HG03575 (cell line): ENCODE data around the gene IFRD1.

Experiments used
- ATAC-seq: cut with Tn5 transposase; IDR thresholded peaks from one replicate; pipeline ENCODE4 v1.9.1; 2021; ENCODE audit not compliant: unreplicated experiment, insufficient number of reproducible peaks, low FRiP score; ENCODE audit errors: extremely low read depth

The IFRD1 gene

DNA sequence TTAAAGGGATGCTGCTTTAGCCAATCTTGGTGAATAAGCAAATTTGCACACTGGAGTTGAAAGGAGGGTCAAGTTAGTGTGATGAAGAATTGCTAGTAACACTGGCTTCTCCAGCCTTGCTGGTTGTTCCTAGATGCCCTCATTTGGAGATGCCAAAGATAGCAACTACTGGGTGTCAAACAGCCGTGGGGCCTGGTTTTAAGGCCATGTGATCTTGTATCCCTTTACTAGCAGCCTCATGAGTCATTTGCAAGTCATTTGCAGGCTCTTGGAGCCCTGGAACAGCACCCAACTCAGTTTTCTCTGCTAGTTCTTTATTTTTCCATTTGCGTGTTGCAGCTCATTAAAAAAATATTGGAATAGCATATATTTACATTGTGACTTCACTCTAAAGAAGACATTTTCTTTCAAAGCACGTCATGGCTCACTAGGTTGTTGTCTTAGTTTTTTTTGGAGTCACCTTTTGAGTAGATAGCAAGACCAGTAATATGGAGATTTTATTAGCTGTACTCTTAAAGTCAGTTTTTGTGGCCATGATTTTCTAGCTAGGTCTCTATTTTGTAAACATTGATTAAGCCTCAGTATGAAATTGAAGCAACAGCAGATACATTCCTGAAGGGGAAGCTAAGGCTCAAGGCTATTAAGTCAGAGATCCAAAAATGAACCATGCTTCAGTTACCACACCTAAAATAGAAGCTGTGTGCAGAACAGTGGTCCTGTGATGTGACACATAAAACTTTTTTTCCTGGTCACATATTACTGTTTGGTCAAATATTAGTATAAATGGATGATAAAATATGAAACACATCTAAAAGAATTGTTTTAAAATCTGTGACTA, 31.8 kb downstream of the IFRD1 start:
- no peak for ATAC-seq

DNA sequence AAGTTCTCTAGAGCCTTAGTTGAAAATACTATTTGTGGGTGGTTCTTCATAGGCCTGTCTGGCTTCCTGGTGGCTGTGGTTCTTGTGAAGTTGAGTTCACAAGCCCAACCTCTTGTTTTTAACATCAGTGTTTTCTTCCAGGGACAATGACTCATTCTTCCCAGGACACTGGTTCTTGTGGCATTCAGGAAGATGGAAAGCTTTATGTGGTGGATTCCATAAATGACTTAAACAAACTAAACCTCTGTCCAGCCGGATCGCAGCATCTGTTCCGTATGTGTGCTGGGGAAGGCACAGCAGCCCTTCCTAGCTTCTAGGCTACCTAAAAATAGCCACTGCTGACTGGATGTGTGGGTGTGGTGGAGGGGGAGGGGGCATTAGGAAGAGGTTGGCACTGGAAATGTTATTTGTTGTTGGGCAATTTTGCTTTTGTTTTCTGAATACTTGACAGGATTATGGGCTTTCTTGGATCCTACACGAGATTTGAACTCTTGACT, 34.5 kb downstream of the IFRD1 start:
- no peak for ATAC-seq

DNA sequence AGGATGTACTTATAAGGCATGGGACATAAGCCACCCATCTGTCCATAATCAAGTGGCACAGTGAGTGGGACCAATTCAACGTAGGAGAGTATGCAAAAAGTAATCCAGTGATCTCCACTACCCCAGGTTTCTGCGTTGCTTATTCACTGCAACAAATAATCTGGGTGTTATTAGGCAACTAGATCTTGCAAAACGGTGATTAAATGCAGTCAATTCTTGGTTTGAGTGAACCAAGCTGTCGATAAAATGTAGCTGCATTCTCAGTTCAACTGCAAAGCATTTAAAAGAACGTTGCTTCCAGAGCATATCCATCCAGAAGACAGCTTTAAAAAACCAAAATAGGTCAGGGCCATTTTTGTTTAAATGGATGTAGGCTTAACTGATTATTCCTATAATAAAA, 35.5 kb downstream of the IFRD1 start:
- ATAC-seq = no peak

DNA sequence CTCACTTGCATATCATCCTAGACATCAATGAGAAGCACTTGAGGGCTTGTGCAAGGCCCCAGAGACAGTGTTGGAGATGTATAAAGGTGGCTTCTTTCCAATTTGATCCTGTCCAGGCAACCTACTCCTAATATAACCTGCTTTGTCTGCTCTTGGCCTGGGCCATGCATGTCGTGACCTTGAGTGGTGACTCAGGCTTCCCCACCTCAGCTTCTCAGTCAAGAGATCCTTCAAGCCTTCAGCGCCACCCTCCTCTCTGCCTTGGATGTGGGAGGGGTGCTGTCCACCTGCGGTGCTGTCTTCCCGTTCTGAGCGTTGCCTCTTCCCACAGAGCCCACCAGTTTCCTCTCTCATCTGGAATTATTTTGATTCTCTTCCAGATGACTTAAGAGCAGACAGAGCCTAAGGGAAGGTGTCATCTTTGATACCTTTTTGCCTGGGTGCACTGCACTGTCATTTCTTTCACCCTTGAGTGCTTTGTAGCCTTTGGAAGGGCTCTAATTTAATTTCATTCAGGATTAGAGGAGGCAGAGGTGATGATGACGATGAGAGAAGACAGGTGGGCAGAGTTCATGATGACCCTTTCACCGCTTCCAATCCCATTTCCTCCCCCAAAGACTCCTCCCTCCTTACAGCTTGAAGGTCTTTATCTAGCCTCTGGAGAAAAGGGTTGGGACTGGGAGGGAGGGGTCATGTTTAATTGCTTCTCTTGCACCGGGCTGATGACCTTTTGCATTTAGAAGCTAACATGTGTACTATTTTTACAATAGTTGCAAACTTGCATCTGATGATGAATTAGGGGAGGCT, 37.4 kb downstream of the IFRD1 start:
- ATAC-seq = no peak

DNA sequence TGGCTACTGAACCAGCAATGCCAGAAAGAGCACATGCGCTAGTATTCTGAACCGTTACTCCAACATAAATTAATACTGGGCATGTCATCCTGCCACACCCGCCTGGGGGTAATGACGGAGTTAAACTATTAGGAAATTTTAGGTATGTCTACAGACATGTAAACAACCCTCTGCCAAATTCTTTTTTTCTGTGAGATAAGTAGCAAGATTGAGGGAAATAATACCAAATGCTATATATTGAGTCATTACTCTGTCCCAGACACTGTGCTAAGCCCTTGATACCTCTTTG, 37.9 kb downstream of the IFRD1 start:
- no peak for ATAC-seq

DNA sequence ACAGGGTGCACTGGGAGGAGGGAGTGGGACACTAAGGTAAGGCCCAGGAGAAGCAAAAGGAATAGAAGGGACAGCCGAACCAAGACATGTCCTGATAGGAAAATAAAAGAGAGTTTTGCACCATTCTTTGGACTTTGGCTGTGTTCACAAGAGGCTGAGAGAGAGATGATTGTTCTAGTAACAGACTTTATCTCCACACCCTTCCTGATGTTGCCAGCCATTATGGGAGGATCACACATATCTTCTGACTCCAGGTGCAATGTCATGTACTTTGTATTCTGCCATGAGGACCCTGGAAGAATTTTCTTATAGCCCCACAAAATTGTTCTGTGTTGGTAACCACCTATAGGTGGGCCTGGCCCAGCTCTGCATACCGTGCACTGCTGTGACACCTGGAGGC, 41.9 kb downstream of the IFRD1 start:
- ATAC-seq = no peak

DNA sequence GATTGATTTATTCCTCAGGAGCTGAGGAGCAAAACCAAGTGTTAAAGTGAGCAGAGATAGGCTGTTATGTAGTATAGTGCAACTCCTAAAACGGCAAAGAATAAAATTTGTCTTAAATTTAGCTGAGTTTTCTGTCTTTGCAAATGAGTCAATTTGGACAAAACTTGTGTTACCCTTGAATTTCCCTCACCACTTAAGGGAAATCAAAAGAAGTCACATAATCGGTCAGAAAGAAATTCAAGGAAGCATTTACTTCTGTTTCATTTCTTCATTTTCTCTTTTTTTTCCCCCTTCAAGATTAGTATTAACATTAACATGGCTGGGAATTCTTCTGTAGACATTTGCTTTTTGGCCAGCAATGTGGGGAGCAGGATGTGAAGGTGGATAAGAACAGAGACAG, 44.4 kb downstream of the IFRD1 start:
- no peak for ATAC-seq

DNA sequence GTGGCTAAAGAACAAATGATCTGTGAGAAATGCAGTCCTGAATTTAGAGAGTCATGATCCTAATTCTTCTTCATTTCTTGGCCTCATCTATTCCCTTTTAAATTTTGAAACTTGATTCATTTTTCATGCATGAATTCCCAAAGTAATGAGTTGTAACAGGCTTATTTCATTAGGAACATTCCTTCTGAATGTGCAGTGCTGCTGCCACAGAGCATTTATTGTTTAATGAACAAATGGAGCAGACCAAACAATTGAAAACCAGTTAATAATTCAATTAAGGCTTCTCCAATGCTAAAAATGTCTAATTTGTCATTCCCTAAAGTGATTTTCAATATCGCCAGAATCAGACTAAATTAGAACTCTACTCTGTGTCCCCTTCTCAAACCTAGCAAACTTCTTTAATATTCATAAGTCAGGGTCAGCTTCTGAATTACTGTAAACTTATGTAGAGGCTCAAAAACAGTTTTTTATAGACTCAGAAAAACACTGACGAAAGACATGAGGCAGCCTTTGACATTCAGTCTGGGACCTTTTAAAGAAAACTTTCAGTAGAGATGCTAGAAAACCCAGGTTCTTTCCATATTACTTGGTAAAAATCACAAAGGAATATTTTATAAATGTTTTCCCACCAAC, 45.0 kb downstream of the IFRD1 start:
- no peak for ATAC-seq

DNA sequence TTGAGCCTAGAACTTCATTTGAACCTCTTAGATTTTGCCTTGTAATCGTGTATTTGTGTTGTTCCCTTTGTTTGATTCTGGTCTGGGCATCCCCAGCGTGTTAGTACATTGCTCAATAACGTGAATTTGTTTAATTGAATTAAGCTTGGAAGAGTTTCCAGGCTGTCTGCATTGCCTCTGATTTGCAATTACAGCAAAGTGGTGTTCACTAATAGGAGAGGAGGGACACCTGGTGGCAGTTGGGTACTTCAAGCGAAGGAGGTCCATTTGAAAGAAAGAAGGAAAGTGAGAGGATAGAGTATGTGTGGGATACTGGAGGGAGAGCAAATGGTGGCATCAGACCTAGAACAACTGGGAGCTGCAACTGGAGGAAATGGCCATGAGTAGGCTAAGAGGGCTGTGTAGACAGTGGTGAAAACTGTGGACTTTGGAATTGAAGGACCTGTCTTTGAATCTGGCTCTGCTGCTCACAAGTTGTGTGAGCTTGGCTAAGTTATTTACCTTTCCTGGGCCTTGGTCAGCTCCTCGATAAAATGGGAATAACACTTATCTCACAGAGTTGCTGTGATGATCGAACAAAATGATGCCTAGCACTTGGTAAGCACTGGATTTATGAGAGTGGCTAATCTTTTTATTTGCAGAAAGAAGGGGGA, 45.7 kb downstream of the IFRD1 start:
- ATAC-seq = no peak

DNA sequence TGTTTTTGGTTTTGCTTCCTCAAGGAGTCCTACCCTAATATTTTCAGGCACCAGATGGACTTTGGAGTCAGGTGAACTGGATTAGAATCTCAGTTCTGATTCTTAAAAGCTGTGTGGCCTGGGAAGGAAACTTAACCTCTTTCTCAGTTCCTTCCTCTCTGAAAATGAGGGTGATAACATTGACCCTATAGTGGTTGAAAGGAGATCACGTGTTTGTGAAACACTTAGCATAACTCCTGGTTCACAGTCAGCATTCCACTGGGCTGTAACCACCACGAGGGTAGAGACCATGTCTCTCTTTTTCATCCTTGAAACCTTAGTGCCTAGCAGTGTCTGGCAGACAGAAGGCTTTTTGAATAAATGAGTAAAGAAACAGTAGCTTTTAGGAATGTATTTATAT, 47.2 kb downstream of the IFRD1 start:
- ATAC-seq = peak; percentile 79

DNA sequence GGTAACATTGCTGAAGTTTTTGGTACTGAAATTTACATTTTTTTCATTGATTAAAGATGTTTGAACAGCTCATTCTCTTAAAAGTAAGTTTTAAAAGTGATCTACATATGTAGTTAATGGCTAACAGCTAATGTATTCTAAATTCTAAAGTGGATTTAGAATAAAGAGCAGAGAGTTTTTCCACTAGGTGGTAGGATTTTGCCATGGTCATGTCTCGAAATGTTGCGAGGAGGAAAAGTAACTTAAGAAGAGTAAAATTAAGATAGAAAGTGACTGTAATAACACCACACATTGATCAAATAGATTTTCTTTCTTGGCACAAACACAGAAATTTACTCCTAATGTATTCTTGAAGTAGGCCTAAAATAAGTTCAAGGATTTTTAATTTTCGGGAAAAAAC, 50.4 kb downstream of the IFRD1 start:
- no peak for ATAC-seq

DNA sequence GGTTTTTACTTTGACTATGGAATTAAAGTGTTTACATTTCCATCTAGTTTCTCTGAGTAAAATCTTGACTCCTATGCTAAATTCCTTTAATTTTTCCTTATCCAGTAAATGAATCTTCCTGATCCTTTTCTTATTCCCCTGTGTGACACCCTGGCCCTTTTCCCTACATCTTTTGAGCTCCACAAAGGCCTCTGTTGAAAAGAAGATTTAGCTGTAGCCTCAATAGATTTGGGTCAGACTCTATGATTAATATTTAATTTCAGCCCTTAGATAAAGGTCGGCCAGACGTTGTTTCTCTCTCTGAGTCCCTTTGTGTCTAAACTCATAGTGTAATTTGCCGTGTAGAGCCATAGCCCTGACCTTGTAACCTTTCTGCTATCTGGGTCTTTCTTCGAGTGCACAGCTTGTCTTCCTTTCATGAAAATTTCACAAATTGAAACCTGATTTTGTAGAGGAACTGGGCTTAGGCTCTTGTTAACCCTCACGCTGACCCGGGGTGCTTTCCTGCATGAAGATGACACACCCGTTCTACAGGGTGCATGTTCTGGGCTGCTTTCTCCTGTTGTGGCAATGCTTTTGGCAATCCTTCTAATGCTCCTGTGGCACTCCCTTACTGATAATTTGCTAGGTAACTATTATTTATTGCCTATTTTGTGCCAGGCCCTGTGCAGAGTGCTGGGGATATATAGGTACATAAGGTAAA, 51.7 kb downstream of the IFRD1 start:
- ATAC-seq = no peak

DNA sequence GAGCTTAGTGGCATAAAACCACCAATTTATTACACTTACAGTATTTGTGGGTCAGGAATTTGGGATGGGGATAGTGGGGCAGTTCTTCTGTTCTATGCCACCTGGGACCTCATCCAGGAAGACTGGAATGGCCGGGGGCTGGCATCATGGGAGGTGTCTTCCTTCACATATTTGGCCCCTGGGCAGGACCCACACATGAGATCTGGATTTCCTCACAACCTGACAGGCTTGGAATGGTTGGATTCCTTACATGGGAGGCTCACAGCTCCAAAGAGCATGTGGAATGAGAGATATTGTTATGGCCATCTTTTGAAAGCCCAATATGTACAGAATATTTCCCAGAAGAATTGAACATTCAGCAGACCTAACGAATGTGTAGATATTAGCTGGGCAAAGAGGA, 52.4 kb downstream of the IFRD1 start:
- ATAC-seq = no peak

DNA sequence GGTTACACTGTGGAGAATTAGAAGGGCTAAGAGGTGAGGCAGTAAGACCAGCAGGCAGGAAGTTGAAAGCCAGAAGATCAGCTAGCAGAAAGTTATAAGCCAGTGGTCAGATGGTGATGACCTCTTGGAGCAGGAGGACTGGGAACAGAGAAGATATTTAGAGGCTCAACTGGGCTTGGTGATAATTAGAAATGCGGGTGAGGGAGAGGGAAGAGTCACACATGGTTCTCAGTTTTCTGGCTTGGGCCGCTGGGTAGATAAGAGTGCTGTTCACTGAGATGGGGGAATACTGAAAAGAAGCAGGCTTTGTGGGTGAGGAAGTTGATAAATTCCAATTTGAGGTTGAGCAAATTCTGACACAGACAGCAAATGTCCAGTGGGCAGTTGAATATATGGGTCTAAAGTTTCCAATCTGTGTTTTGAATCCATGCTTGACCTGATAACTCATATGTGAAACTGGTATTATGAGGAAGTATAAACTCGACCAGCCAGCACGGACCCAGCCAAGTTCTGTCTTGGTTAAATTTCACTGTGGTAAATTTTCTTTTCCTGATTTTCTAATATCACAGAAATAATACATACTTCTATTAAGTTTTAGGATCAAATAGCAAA, 53.2 kb downstream of the IFRD1 start:
- ATAC-seq = no peak

DNA sequence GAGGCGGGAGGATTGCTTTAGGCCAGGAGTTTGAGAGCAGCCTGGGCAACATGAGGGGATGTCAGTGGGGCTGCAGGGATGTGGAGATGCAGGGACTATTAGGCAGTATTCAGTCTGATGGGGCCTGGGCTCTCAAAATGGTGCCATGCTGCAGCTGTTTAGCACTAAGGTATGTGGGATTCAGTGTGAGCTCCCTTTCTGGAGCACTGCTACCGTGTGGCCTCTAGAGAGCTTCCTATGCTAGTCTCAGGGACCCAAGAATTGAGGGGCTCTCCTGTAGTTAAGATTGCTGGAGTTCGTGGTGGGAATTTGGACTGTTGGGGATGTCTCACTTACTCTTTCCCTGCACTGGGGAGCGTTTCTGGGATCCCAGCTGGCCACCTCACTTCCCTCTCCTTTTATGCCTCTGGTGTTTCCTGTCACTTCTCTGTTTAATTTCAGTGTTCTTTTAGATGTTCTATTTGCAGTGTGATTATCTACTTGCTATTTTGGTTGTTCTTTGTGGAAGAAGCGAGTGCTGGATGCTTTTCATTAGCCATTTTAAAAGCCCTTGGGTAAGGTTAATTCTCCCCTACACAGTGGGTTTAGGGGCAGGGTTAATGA, 53.9 kb downstream of the IFRD1 start:
- no peak for ATAC-seq

DNA sequence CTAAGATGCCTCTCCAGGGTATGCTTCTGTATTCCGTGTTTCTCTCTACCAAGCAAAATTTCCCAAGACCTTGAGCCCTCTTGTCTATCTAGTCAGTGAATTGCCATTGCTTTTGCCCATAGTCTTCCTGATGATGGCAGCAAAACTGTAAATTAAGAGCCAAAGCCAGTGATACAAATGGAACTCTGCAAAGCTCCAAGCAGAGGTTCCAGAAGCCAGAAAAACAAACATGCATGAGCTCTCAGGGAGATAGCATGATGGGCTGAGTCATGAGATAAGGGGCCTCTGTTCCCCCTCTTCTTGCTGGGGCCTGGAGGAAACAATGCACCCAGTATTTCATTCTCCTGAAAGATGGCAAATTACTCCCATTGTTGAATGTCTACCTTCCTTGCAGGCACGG, 55.2 kb downstream of the IFRD1 start:
- ATAC-seq = no peak

DNA sequence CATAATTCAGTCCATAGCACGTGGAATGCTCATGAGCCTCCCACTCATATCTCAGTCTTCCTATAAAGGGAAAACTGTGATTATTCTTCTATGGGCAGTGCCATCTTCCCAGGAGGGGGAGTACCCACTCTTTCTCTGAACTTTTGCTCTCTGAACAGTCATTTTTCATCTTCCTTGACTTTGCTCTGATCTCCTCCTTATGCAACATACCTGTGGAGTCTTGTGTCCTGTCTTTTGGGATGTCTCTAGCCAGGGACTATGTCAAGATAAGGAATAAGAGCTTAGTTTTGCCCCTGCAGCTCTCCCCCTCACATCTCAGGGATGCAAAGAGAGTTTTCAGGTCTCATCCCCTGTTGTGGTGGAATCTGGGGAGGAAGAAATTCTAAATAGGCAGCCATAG, 58.1 kb downstream of the IFRD1 start:
- ATAC-seq = no peak

DNA sequence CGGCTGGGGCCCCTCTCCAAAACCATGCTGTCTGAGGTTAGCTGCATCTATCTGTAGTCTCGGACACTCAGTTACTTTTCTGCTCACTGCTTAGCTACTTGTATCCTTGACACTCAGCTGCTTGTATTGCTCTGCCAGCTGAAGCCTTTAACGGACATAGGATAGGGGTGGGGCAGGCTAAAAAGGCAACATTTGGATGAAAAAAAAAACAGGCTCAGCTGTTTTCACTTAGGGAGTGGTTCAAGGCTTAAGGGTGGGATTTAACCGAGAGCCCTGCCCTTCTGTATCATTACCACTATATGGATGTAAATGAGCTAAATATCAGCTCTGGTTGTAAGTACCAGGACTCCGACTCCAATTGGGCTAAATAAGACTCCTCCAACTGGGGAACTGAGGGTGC, 59.1 kb downstream of the IFRD1 start:
- no peak for ATAC-seq
